GM21423 (cell line): Measurements from ENCODE around the gene SNRNP70.

ENCODE experiments used
- ATAC-seq: cut with Tn5 transposase; IDR thresholded peaks from one replicate; pipeline ENCODE4 v1.9.1; 2021; ENCODE audit warnings: mild to moderate bottlenecking, moderate library complexity; ENCODE audit not compliant: unreplicated experiment

Gene SNRNP70

DNA sequence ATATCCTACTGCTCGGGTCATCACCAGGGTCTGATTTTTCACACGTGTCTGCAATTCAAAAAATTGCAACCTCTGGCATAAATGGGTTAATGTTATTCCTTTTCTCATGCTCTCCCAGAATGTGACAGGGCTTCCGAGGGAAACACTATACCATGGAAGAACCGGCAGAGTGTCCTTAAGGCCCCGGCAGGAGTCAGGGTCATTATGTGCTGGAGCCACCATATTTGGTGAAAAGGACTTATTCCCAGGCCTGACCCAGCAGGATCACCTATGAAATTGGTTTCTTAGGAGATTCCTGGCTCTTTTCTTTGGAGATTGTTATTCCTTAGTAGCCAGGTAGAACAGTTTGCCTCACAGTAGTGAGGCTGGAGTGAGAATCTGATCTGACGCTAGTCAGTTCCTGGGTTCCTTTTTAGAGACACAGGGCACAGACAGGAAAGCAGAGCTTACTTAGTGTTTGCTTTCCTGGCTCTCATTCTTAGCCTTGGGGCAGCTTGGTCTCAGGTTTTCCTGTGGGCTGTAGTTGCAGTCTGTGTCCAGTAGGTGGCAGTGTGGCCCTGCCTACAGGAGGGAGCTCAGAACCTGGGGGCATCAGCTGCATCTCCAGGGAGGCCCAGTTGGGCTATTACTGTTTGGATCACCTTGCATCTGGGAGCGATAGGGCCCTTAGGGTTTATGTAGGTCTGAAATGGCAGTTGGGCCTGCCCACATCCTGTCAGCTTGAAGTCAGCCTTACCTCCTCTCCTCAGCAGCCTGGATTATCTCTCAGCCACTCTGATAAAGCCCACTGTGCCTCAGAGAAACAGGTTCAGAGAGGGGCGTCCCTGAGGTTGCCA is 12.4 kb downstream of the SNRNP70 start:
- ATAC-seq: no peak

DNA sequence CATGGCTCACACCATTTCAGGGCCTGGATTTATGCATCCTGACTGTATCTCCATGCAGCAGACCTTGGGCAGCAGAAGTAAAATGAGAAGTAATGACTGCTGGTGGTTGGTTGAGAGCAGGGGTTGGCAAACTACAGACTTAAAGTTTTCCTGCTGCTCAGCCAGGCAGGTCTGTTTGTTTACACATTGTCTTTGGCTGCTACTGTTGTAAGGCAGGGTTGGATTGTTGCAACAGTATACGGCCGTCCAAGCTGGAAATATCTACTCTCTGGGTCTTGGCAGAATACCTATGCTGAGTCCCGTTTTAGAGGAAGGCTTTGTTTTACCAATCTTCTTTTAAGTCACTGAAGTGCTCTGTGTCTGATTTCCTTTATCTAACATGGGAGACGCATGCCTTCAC is 13.5 kb downstream of the SNRNP70 start:
- ATAC-seq: no peak

DNA sequence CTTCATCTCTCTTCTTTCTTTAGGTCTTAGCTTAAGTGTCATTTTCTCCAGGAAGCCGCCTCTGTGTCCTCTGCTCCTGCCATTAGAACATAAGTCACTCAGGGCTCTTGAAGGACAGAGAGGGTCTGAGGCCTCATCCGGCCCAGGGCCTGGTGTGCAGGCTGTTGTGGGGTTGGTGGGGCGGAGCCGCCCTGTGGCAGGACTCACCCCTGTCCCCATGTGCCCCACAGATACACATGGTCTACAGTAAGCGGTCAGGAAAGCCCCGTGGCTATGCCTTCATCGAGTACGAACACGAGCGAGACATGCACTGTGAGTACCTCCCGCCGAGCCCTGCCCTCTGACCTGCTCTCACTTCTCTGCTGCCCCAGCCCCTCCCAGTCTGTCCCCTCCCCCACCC is 15.9 kb downstream of the SNRNP70 start:
- no peak for ATAC-seq

DNA sequence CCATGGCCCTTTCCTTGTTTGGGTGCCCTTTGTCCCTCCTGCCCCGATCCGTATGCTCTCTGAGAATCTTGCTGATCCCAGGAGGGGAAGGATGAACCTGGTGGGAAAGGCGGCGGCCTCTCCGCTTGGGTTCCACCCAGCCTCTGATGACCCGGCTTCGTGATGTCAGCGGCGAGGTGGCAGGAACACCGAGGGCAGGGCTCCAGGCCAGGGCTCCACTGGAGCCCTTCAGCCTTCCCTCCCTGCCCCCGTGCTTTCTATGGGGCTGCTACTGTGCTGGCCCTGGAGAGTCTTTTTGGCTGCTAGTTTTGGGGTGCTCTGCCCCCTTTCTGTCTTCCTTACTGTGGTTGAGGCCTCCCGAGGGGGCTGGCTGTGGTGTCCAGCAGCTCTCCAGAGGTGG is 17.1 kb downstream of the SNRNP70 start:
- ATAC-seq: no peak

DNA sequence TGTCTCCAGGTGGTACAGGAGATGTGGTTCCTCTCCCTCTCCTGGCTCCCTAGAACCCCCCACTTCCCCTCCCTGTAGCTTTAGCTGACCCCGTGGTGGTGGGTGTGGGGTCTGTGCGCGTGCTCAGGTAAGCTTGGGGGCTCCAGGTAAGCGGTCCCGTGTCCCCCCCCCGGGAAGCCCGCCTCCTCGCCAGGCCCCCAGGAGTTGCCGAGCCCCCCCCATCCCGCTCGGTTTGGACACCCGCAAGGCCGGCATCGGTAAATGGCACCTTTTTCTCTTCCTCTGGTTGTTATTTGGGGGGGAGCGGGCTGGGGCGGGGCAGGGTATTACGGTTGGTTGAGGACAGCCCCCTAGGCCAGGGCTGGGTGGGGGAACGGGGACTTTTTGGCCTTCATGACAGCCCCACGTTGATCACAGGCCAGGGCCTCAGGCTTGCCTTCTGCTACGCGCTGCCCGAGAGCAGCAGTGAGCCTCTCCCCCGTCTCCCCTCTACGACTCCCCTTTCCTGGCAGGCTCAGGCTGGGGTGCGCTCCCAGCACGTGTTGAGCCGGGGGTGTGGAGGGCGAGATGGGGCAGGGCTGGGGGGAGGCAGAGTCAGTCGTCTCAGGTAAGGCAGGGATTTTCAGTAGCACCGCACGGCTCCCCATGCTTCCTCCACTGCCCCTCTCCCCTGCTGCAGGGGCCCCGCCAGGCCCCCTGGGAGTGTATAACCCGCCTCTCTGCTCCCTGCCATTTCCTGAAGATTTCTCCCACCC is 18.3 kb downstream of the SNRNP70 start:
- no peak for ATAC-seq

DNA sequence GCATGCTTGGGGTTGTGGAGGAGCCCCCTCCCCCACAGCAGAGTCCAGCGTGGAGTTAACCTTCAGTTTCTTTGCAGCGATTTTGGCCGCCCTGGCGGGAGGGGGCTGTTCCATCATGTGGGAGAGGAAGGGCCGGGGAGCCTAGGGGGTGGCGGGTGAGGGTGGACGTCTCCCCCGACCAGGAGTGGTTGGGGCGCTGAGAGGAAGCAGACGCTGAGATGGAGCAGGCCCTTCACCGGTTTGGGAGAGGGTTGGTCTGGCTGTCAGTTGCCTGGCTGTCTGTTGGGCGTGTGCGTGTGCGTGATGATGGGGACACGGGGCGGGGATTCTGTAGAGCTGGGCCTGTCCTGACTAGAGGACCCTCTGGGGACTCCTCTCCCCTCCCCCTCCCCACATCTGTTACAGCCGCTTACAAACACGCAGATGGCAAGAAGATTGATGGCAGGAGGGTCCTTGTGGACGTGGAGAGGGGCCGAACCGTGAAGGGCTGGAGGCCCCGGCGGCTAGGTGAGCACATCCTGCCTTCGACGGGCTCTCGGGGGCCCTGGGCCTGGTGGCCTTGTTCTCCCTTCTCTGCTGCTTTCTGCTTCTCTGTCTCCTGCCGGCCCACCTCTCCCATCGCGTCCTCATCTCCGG is 19.1 kb downstream of the SNRNP70 start:
- ATAC-seq: no peak

DNA sequence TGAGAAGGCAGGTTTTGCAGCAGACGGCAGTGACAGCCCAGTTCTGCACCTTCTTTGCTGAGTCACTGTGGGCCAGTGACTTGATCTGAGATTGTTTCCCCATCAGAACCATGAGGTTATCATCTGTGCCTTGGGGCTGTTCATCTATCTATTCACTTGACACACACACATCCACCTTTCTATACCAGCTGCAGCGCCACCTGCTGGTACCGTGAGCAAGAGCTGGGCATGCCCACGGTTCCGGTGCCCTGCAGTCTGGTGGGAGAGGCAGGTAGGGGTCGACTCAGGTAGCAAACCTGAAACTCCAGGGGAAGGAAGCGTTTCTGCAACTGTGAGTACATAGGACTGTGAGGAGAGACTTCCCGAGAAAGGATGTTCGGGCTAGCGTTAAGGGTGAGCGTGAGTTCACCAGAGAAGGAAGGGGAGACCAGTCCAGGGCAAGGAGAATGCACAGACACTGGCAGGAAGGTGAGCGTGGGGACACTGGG is 21.4 kb downstream of the SNRNP70 start:
- no peak for ATAC-seq

DNA sequence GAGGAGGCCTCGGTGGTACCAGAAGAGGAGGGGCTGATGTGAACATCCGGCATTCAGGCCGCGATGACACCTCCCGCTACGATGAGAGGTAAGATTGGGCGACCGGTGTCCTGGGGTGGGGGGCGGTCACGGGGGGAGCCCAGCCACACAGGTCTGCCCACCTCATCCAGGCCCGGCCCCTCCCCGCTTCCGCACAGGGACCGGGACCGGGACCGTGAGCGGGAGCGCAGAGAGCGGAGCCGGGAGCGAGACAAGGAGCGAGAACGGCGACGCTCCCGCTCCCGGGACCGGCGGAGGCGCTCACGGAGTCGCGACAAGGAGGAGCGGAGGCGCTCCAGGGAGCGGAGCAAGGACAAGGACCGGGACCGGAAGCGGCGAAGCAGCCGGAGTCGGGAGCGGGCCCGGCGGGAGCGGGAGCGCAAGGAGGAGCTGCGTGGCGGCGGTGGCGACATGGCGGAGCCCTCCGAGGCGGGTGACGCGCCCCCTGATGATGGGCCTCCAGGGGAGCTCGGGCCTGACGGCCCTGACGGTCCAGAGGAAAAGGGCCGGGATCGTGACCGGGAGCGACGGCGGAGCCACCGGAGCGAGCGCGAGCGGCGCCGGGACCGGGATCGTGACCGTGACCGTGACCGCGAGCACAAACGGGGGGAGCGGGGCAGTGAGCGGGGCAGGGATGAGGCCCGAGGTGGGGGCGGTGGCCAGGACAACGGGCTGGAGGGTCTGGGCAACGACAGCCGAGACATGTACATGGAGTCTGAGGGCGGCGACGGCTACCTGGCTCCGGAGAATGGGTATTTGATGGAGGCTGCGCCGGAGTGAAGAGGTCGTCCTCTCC is 22.6 kb downstream of the SNRNP70 start:
- ATAC-seq: no peak

DNA sequence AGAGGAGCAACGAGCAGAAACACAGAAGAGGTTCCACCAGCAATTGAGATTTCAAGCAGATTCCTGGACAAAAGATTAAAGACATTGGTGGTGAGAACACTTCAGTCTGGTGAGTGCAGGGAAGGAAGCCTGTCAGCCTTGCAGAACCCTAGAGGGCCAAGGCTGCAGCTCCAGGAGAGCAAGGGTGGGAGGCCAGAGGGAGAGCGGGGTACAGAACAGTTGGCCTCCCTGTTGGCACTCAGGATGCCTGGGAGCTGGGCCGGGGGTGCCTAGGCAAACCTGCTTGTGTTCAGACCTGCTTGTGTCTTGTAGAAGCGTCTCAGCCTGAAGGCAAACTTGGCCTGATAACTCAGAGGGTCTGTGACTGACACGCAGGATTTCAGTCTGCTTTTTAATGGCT is 23.8 kb downstream of the SNRNP70 start:
- no peak for ATAC-seq

DNA sequence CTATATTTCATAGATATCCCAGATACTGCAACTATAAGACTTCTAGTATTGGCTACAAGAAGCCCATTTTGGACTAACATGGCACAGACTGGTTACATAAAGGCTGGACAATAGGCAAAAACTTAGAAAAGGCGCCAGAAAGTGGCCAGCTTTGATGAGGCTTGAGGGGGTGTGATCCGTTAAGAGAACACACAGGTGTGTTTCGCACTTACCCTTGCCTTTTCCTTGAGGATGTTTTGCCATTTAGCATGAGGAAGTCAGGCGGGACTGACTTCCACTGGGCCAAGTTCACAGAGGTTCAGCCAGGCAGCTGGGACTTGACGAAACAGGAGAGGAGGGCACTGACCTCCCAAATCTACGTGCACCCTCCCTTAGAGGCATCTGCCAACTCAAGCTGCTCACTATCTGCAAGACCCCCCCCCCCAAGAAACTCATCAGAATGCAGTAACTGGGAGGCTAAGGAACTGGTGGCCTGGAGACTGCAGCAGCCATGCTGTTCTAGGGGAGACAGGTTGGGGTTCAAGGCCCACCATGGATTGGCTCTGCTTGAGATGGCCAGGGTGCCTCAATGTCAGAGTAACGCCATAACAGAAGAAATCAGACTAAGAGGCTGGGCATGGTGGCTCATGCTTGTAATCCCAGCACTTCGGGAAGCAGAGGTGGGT is 24.4 kb downstream of the SNRNP70 start:
- ATAC-seq: no peak

DNA sequence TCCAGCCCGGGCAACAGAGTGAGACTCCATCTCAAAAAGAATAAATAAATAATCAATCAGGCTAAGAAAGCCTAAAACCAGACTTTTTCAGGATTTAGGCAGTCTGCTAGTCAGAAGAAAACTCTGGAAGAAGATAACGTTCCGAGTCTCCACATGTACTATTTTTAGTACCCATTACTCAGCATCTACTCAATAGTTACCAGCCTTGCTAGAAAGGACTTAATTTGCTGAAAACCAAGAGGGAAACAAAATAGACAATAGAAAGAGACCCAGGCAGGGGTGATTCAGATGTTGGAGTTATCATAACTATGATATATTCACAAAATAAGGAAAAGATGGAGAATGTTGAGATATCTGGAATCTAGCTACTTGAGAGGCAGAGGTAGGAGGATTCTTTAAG is 25.3 kb downstream of the SNRNP70 start:
- no peak for ATAC-seq

DNA sequence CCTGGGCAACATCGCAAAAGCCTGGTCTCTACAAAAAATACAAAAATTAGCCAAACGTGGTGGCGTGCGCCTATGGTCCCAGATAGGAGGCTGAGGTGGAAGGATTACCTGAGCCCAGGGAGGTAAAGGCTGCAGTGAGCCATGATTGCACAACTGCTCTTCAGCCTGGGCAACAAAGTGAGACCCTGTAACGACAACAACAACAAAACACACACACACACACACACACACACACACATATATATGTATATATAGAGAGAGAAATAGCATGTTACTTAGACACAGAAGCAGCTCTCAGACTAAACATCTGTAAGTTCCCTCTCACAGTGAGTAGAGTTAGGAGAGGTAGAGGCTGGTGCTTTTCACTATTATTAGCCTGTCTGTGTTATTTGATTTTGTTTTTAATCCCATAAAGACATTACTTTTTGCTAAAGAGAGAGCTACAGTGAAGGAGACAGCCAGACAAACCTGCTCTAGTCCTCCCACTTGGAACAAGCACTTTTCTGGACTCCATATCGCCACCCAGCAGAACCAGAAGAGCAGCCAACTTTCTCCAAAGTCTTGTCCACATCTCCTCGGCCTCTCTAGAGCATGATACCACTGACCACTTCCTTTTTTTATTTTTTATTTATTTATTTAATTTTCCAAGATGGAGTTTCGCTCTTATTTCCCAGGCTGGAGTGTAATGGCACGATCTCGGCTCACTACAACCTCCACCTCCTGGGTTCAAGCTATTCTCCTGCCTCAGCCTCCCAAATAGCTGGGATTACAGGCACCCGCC is 26.2 kb downstream of the SNRNP70 start:
- no peak for ATAC-seq

DNA sequence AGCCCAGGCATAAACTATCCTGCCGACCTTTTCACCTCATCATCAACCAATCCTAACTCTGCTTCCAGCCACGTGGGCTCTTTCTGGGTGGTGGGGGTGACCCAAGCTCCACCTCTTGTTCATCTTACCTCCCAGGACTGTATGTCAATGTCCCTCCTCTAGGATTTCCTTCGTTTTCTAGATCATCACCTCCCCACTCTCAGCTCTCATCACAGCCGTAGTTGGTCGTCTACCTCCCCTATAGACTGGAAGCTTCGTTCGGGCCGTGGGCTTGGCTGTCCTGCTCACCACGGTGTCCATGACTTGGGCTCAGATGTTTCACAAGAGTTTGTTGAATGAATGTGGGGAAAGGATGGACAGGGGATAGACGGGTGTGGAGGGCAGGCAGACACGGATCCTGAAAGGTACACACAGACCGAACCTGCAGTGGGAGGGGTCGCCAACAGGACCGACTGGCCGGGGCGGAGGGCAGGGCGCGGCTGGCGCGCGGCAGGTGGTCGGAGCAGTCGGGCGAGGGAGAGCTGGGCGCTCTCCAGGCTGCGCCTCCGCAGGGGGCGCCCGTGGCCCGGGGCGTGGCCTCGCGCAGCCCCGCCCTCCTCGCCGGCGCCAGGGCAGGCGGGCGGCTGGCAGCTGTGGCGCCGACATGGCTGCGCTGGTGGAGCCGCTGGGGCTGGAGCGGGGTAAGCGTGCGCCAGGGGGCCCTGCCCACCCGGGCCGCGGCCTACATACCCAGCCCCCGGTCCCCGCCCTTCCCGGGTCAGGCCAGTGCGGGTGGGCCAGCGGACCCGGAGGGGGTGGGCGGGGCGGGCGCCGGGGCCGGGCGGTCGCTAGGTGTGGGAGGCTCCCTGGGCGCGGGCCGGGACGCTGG is 28.7 kb downstream of the SNRNP70 start, which contains the start of gene LIN7B:
LIN7B (plus strand) TSS at position 609 of the 868 bp plus-strand sequence; CDS start at position 644, 35 bp downstream.
- peak; percentile 40 for ATAC-seq

DNA sequence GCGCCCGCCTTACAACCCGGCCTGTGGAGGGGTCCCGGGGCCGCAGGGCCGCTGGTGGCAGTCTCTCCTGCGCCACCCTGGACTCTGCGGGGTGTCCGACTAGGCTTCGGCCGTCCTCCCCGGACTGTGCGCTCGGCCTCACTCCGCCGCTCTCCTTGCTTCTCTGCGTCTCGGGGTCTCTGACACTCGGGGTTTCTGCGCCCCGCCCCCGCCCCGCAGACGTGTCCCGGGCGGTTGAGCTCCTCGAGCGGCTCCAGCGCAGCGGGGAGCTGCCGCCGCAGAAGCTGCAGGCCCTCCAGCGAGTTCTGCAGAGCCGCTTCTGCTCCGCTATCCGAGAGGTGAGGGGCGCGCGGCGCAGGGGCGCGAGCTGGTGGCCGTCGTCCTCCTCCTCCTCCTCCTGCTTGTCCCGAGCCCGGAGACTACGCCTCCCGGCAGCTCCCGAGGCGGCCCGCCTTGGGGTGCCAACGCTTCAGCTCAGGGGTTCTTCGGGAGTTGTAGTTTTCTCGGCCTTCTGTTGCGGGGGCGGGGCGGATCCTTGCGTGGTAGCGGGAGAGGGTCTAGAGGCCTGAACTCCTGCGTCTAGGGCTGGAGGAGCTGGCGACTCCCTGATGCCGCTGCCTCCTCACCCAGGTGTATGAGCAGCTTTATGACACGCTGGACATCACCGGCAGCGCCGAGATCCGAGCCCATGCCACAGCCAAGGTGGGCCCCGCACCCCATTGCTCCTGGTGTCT is 29.5 kb downstream of the SNRNP70 start:
- no peak for ATAC-seq

DNA sequence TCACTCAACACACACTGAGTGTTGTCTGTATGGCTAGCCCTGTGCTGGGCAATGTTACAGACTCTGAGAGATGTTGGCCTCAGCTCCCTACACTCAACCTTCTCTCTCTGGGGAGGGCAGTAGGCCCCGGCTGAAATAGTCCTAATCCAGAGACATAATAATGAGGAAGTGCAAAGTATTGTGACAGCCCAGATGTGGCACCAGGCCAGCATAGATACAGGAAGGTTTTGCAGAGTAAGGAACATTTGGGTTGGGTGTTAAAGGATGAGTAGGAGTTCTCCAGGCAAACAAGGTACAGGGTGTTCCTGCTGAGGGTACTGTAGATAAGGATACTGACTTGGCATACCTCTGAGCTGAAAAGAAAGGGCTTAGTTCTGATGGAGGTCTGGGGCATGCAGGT is 31.3 kb downstream of the SNRNP70 start:
- ATAC-seq: no peak

DNA sequence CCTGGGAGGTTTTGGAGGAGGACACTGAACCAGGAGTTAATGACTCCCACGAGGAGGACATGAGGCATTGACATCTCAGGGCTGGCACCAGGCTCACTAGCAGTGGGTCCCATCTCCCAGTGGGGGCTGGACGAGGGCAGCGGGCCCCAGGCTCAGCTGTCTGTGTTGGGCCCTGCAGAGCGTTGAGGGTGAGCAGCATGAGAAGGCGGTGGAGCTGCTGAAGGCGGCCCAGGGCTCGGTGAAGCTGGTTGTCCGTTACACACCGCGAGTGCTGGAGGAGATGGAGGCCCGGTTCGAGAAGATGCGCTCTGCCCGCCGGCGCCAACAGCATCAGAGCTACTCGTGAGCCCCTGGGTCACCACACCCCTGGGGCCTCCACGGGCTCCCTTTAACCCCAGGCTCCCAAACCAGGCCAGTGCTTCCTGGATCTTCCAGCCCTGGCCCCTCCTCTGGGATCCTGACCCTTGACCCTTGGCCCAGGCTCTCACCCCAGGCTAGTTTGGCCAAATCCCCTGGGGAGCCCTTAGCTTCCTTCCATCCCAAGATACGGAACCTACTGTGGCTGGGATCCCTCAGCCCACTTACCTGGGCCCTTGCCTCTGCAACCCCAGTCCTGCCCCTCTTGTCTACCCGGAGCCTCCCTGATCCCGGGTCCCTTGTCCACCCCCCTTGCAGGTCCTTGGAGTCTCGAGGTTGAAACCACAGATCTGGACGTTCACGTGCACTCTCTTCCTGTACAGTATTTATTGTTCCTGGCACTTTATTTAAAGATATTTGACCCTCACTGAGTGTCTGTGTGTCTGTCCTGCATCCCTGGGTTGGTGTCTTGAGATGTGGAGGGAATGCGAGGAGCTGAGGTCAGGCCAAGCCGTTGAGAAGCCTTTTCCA is 32.7 kb downstream of the SNRNP70 start:
- no peak for ATAC-seq
